ENCODE measurements around the gene IFIT2. TPM values are rescaled to one million over a fixed set of nuclear protein-coding genes. Genes with fewer than 3 reads are reported as not detected.

The IFIT2 gene
- total RNA-seq, 1 experiment from 2014 or later, result 0.58 TPM

GRCh38 chr10:89343089-89343767 lies 41.4 kb downstream of the IFIT2 start:
- intact Hi-C loops (cut with micrococcal nuclease), result no loop called here
- BruUV-seq (replicated peaks), result no TSS peak
- Mint-ChIP-seq H3K36me3 (ENCODE audit: insufficient read depth, unreplicated experiment) (no peaks in the 10 kb centered on the region), H3K4me1 (ENCODE audit: insufficient read depth, unreplicated experiment) (peaks cover 33% of the 10 kb centered on the region), H3K27me3 (ENCODE audit: insufficient read depth, unreplicated experiment) (no peaks in the 10 kb centered on the region), H3K4me3 (ENCODE audit: unreplicated experiment) (no peak overlapping the region), H3K27ac (ENCODE audit: low read depth, unreplicated experiment) (peak overlapping the region; percentile 2), H3K9me3 (ENCODE audit: unreplicated experiment) (peaks cover 7% of the 10 kb centered on the region)
- CTCF ChIA-PET, result interaction anchor here (1.9 kb wide), 1 partner anchor 26 kb away, joined by 8 read pairs; no protein-coding TSS in a partner anchor
- POLR2A ChIA-PET, result interaction anchor here (1.0 to 3.2 kb wide), 4 partner anchors 8 to 64 kb away, joined by 3 to 15 read pairs (median 4); partner anchors contain the start of genes IFIT2 and IFIT3
- no peak for DNase-seq (ENCODE audit: unreplicated experiment)
- no peak for TF ChIP-seq CTCF (IDR thresholded peaks at IDR 0.05; ENCODE audit: unreplicated experiment)

GRCh38 chr10:89344156-89344555 lies 42.3 kb downstream of the IFIT2 start:
- Mint-ChIP-seq H3K36me3 (ENCODE audit: insufficient read depth, unreplicated experiment) (no peaks in the 10 kb centered on the region), H3K27me3 (ENCODE audit: insufficient read depth, unreplicated experiment) (no peaks in the 10 kb centered on the region), H3K27ac (ENCODE audit: low read depth, unreplicated experiment) (no peak overlapping the region), H3K4me3 (ENCODE audit: unreplicated experiment) (no peak overlapping the region), H3K4me1 (ENCODE audit: insufficient read depth, unreplicated experiment) (peaks cover 33% of the 10 kb centered on the region), H3K9me3 (ENCODE audit: unreplicated experiment) (peaks cover 7% of the 10 kb centered on the region)
- TF ChIP-seq CTCF (IDR thresholded peaks at IDR 0.05; ENCODE audit: unreplicated experiment), result no peak
- DNase-seq (ENCODE audit: unreplicated experiment), result no peak
- intact Hi-C loops (cut with micrococcal nuclease), result no loop called here
- CTCF ChIA-PET, result interaction anchor here (1.9 kb wide), 1 partner anchor 25 kb away, joined by 8 read pairs; no protein-coding TSS in a partner anchor
- no TSS peak for BruUV-seq (replicated peaks)
- POLR2A ChIA-PET, result interaction anchor here (3.2 kb wide), 1 partner anchor 7 kb away, joined by 15 read pairs; no protein-coding TSS in a partner anchor

- Mint-ChIP-seq H3K9me3 (ENCODE audit: unreplicated experiment) (peaks cover 7% of the 10 kb centered on the region), H3K27me3 (ENCODE audit: insufficient read depth, unreplicated experiment) (no peaks in the 10 kb centered on the region), H3K4me3 (ENCODE audit: unreplicated experiment) (no peak overlapping the region), H3K27ac (ENCODE audit: low read depth, unreplicated experiment) (no peak overlapping the region), H3K36me3 (ENCODE audit: insufficient read depth, unreplicated experiment) (no peaks in the 10 kb centered on the region), H3K4me1 (ENCODE audit: insufficient read depth, unreplicated experiment) (peaks cover 35% of the 10 kb centered on the region)
- ChIA-PET POLR2A (interaction anchor here (0.7 to 3.8 kb wide), 14 partner anchors 8 to 355 kb away, joined by 3 to 26 read pairs (median 4); partner anchors contain the start of genes FAS, IFIT1, IFIT2 and IFIT3), CTCF (interaction anchor here (1.0 kb wide), 1 partner anchor 41 kb away, joined by 3 read pairs; no protein-coding TSS in a partner anchor)
- TF ChIP-seq CTCF (IDR thresholded peaks at IDR 0.05; ENCODE audit: unreplicated experiment), result no peak
- BruUV-seq (replicated peaks), result no TSS peak
- intact Hi-C loops (cut with micrococcal nuclease), result no loop called here
- no peak for DNase-seq (ENCODE audit: unreplicated experiment)
These were observed 43.6 kb downstream of the IFIT2 start for GRCh38 chr10:89345367-89346000.

Data from MCF 10A (cell line).